AG04449 (cell line): Measurements from ENCODE around the gene ZNF79.
"Not testable (repeated sequence)": the region's sequence is repeated elsewhere in the genome, so short reads cannot be mapped to it uniquely, and the experiment has no call there.

Experiments
- CTCF ChIA-PET: fragments of 350-600 bp; formaldehyde crosslinking; extraction: SDS; loops from one replicate; lab custom pipeline; 2021; ENCODE audit warnings: antibody characterized with exemption; lab: Yijun Ruan, JAX
- POLR2A ChIA-PET: fragments of 400-600, 350-600 bp; formaldehyde crosslinking; extraction: SDS; loops from one replicate; lab custom pipeline; 2020; ENCODE audit warnings: antibody characterized with exemption, inconsistent platforms; lab: Yijun Ruan, JAX
- DNase-seq: peaks from one replicate; pipeline ENCODE4 v3.0.0-alpha.2; 2010; ENCODE audit warnings: low read depth, low spot score
- H3K4me3 ChIP-seq: 2 replicates; pipeline ENCODE4 v1.5.1; 2011; ENCODE audit warnings: low read depth, mild to moderate bottlenecking, control low read depth, low read length
- TF ChIP-seq, protein P1 (sequence below): IDR thresholded peaks from one replicate; pipeline ENCODE4 v1.5.1; 2011; ENCODE audit warnings: mild to moderate bottlenecking, moderate library complexity, low read length, control low read depth, inconsistent platforms; ENCODE audit not compliant: insufficient read depth; ENCODE audit errors: missing control alignments

The ZNF79 gene

DNA sequence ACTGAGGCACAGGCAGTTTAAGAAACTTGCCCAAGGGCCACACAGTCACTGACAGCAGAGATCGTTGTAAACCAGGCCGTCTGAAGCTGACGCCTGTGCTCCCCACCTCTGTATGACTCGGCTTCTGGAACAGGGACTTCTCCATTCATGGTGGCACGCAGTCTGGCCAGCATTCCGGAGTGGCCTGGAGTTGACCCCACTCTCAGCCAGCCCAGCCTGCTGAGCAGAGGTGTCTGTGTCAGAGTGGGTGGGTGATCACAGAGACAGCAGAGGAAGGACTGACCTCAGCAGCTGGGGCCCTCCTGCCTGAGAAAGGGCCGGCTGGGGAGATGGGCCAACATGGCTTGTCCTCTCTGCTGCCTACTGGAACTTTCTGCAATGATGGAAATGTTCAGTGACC, 39.7 kb downstream of the ZNF79 start:
- ChIA-PET POLR2A (no interaction called here), CTCF (interaction anchor here (1.4 kb wide), 1 partner anchor 8 kb away, joined by 3 read pairs; no protein-coding TSS in a partner anchor)
- no peak overlapping the region for H3K4me3 ChIP-seq
- TF ChIP-seq, protein P1, sequence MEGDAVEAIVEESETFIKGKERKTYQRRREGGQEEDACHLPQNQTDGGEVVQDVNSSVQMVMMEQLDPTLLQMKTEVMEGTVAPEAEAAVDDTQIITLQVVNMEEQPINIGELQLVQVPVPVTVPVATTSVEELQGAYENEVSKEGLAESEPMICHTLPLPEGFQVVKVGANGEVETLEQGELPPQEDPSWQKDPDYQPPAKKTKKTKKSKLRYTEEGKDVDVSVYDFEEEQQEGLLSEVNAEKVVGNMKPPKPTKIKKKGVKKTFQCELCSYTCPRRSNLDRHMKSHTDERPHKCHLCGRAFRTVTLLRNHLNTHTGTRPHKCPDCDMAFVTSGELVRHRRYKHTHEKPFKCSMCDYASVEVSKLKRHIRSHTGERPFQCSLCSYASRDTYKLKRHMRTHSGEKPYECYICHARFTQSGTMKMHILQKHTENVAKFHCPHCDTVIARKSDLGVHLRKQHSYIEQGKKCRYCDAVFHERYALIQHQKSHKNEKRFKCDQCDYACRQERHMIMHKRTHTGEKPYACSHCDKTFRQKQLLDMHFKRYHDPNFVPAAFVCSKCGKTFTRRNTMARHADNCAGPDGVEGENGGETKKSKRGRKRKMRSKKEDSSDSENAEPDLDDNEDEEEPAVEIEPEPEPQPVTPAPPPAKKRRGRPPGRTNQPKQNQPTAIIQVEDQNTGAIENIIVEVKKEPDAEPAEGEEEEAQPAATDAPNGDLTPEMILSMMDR = no peak
- DNase-seq = no peak

GRCh38 chr9:127466407-127466917, 42.3 kb downstream of the ZNF79 start:
- DNase-seq, CTCF ChIA-PET: not testable (repeated sequence)

DNA sequence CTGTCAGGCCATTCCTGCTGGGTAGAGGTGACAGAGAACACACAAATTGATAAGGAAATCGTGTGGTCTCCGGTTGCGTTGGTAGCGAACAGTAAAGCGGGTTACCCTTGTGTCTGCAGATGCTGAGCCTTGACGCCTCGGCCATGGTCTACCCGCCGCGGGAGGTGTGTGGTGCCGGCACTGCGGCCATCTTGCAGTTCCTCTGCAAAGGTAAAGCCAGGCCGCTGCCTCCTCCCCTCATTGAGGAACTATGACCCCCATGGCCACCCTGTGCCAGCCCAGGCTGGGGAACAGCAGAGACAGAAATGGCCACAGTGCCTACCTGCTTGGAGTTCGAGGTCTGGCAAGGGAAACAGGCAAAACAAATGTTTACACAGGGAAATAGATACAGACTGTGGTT, 43.4 kb downstream of the ZNF79 start:
- DNase-seq = no peak
- H3K4me3 ChIP-seq = no peak overlapping the region
- TF ChIP-seq, protein P1 = no peak
- CTCF ChIA-PET = interaction anchor here (1.4 kb wide), 1 partner anchor 12 kb away, joined by 5 read pairs; no protein-coding TSS in a partner anchor
- POLR2A ChIA-PET = no interaction called here

More at GRCh38 chr9:127466407-127466917, 42.3 kb downstream of the ZNF79 start:
- H3K4me3 ChIP-seq, POLR2A ChIA-PET: not testable (repeated sequence)

GRCh38 chr9:127470662-127471061, 46.5 kb downstream of the ZNF79 start:
- TF ChIP-seq, protein P1 = no peak
- ChIA-PET CTCF (interaction anchor here (1.9 kb wide), 1 partner anchor 115 kb away, joined by 6 read pairs; no protein-coding TSS in a partner anchor), POLR2A (interaction anchor here (0.6 kb wide), 1 partner anchor 15 kb away, joined by 3 read pairs; no protein-coding TSS in a partner anchor)

DNA sequence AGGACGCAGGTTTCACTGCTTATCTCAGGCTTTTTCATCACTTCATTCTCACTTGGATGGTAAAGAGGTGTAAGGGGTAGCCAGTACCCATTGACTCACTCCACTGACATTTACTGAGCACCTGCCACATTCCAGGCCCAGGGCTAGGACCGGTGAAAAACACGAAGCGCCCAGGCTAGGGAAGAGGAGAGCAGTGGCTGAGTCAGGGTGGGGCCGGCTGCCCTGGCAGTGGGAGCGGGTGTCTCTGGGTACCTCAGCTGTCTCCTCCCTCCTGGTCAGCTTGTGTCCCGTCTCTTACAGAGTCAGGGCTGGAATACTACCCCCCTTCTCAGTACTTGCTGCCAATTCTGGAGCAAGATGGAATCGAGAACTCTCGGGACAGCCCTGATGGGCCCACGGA, 49.3 kb downstream of the ZNF79 start:
- no peak for DNase-seq
- TF ChIP-seq, protein P1 = no peak
- POLR2A ChIA-PET = interaction anchor here (1.1 kb wide), 1 partner anchor 22 kb away, joined by 5 read pairs; the partner anchor contains the start of genes LRSAM1 and RPL12
- no peak overlapping the region for H3K4me3 ChIP-seq
- CTCF ChIA-PET = interaction anchor here (1.4 to 1.7 kb wide), 2 partner anchors 18 to 112 kb away, joined by 3 to 5 read pairs; no protein-coding TSS in a partner anchor

More at GRCh38 chr9:127470662-127471061, 46.5 kb downstream of the ZNF79 start:
- no peak for DNase-seq
- H3K4me3 ChIP-seq = no peak overlapping the region

GRCh38 chr9:127473932-127474331, 49.8 kb downstream of the ZNF79 start:
- DNase-seq = no peak
- ChIA-PET CTCF (interaction anchor here (1.1 to 1.7 kb wide), 3 partner anchors 19 to 261 kb away, joined by 3 to 5 read pairs (median 4); partner anchors contain the start of gene TOR2A), POLR2A (interaction anchor here (1.1 kb wide), 1 partner anchor 22 kb away, joined by 5 read pairs; the partner anchor contains the start of genes LRSAM1 and RPL12)
- TF ChIP-seq, protein P1 = no peak
- H3K4me3 ChIP-seq = no peak overlapping the region
